Stimulated activated CD8-positive, alpha-beta memory T cell treated with anti-CD3 and anti-CD28 coated beads, Interleukin-2, amount 100 ng/mL, for 48 hours (primary cell): ENCODE data around the gene B4GALNT1.
"Not testable (repeated sequence)": the region's sequence is repeated elsewhere in the genome, so short reads cannot be mapped to it uniquely, and the experiment has no call there.

Source experiments
- DNase-seq, 2 donors: peaks; one replicate each; pipeline ENCODE4 v3.0.0-alpha.2; 2020; ENCODE audit warnings: low read depth in 2 of 2

Gene B4GALNT1

DNA sequence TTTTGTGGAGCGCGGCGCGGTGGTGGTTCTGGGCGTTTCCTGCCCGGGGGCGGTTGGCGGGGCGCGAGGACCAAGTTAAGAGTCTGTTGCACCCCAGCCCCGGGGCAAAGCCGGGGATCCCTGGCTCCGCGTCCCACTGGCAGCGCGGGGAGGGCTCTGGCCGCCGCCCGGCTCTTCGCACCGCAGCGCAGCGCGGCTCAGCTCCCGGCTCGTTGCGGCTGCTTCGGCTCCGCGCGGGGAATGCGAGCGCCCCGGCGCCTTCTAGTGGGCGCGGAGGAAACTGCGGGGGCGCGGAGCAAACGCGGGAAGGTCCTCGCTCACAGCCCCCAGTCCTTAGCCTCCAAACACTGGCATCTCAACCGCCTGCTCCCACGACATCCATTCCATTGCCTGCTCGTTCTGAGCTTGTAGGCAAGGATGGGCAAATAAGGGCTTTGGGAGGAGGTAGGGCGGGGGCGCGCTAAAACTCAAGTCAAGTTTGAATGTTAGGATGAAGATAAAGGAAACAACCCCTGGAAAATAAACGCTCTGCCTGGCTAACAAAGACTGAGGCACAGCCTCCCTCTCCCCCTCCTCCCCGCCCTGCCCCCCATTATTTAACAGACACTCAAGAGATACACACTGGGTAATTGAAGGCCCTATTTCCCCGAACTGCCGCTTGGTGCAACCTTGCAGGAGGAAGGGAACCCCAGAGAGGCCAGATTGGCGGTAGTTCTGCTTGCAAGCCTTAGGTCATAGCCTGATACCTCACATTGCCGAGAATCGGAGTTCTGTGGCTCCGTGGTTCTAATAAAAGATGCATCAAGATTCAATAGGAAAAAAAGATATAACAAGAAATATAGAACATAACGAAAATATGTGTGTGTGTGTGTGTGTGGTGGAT, at the start of gene B4GALNT1:
Gene B4GALNT1 (minus strand): TSS at position 244 of the 883 bp plus-strand sequence. CDS start 1,069 bp downstream, outside the sequence.
- DNase-seq: peak; percentile 49 to 57

DNA sequence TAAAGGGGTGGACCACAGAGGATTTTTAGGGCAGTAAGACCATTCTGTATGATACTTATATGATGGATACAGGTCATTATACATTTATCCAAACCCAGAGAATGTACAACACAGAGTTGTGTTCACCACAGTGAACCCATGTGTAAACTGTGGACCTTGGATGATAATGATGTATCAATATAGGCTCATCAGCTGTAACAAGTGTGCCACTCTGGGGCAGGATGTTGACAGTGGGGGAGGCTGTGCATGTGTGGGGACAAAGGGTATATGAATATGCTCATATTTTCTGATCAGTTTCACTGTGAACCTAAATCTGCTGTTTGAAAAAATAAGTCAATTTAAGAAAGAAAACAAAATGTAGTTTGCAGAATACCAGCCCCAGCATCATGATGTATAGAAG, 46.7 kb upstream of the B4GALNT1 start:
- no peak for DNase-seq

DNA sequence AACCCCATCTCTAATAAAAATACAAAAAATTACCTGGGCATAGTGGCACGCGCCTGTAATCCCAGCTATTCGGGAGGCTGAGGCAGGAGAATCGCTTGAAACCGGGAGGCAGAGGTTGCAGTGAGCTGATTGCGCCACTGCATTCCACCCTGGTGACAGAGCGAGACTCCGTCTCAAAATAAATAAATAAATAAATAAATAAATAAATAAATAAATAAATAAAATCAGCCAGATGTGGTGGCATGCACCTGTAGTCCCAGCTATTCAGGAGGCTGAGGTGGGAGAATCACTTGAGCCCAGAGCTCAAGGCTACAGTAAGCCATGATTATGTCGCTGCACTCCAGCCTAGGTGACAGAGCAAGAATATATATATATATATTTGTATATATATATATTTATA, 44.9 kb upstream of the B4GALNT1 start:
- DNase-seq: not testable (repeated sequence)

DNA sequence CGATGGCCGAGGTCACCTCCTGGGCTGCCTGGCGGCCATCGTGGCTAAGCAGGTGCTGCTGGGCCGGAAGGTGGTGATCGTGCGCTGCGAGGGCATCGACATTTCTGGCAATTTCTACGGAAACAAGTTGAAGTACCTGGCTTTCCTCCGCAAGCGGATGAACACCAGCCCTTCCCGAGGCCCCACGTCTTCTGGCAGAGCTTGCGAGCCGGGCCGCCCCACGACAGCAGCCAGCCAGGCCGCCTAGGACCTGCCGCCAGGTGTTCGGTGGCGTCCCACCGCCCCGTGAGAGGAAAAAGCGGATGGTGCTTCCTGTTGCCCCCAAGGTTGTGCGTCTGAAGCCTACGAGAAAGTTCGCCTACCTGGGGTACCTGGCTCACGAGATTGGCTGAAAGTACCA, 41.7 kb upstream of the B4GALNT1 start:
- DNase-seq: no peak

- DNase-seq: no peak
Measured at GRCh38 chr12:57672801-57673200, 39.8 kb upstream of the B4GALNT1 start.

DNA sequence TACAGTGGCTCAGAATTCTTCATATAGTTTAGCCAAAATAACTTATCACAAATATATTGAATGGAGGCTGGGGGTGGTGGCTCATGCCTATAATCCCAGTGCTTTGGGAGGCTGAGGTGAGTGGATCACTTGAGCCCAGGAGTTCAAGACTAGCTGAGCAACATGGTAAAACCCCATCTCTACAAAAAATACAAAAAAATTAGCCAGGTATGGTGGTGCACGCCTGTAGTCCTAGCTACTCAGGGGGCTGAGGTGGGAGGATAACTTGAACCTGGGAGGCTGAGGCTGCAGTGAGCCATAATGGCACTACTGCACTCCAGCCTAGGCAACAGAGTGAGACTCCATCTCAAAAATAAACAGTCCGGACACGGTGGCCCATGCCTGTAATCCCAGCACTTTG, 38.8 kb upstream of the B4GALNT1 start:
- not testable (repeated sequence) for DNase-seq

DNA sequence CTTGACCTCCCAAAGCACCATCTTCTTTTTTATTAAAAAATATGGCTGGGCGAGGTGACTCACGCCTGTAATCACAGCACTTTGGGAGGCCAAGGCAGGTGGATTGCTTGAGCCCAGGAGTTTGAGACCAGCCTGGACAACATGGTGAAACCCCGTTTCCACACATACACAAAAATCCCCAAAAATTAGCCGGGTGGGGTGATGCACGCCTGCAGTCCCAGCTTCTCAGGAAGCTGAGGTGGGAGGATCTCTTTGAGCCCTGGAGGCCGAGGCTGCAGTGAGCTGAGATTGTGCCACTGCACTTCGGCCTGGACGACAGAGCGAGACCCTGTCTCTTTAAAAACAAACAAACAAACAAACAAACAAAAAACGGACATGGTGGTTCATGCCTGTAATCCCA, 36.7 kb upstream of the B4GALNT1 start:
- not testable (repeated sequence) for DNase-seq

DNA sequence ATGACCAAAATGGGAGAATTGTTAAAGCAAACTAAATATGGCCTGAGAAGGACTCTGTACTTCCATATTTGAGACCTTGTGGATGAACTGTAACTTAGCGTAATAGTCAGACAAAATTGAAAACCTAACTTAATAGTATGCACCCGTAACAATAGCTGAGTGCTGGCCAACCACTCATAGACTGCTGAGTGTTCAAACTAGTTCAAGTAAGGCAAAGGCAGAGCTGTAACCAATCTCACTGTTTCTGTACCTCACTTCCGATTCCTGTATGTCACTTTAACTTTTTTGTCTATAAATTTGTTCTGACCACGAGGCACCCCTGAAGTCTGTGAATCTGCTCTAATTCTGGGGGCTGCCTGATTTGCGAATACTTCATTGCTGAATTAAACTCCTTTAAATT, 33.9 kb upstream of the B4GALNT1 start:
- DNase-seq: no peak

- DNase-seq: not testable (repeated sequence)
Measured at GRCh38 chr12:57665066-57665820, 32.2 kb upstream of the B4GALNT1 start.

DNA sequence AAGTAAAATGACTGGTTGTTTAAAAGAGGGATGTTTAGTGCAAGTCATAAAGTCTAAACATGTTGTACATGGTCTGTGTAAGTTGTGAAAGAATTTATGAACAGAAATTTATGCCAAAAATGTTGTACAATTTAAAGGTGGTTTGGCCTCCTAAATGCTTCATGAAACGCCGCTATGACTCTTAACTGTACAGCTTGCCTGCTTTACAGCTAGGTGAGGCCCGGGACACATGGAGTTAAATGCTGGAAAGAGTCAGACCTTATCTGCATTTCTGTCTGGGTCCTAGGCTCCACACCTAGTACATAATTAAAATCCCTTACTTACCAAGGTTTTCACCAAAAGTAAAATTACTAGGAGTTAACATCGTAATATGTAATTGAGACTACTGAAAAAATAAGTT, 28.4 kb upstream of the B4GALNT1 start:
- no peak for DNase-seq

DNA sequence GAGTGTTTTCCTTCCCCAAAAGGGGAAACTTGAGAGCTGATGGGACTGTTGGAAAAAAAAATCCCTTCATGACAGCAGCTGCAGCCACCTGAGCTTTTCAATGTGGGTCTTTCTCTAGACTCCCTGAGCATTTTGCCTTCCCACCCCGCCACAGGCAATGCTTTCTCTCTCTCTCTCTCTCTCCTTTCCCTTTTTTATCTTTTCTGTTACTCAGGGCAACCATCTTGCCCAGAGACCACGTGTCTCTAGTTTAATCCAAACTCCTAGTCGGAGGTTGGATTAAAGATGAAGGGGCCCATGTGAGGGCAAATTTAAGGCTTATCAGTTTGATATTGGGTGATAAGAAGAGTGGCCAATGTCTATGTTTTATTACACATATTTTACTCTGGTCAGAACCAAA, 25.9 kb upstream of the B4GALNT1 start:
- DNase-seq: no peak

DNA sequence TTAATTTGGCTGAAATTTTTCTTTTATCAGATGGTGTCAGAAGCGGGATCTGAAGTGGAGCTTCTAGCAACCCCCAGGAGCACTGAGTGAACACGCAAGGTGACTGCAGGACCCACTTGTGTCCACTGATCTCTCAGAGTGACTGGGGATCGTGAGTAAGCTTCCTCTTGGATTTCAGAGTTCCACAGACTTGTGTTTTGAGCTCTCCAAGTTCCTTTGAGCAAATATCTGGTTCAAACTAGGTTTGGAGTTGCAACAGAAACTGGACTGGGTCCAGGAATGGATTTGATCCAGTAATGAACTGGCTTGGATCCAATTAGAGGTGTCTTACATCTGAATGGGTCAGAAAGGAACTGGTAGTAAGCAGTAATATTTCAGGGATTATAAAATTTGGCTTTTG, 24.7 kb upstream of the B4GALNT1 start:
- no peak for DNase-seq

GRCh38 chr12:57656408-57656807, 23.4 kb upstream of the B4GALNT1 start:
- DNase-seq: not testable (repeated sequence)

DNA sequence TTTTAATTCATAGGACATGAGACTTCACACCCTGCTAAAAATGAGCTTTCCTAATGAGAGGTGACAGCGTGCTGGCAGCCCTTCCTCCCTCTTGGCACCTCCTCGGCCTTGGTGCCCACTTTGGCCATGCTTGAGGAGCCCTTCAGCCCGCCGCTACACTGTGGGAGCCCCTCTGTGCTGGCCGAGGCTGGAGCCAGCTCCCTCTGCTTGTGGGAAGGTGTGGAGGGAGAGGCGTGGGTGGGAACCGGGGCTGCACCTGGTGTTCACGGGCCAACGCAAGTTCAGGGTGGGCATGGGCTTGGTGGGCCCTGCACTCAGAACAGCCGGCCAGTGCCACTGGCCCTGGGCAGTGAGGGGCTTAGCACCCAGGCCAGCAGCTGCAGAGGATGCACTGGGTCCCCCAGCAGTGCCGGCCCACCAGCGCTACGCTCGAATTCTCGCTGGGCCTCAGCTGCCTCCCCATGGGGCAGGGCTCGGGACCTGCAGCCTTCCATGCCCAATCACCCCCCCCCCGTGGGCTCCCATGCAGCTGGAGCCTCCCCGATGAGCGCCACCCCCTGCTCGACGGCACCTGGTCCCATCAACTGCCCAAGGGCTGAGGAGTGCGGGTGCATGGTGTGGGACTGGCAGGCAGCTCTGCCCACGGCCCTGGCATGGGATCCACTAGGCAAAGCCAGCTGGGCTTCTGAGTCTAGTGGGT, 22.7 kb upstream of the B4GALNT1 start:
- DNase-seq: no peak

GRCh38 chr12:57654042-57654441, 21.0 kb upstream of the B4GALNT1 start:
- DNase-seq: no peak

DNA sequence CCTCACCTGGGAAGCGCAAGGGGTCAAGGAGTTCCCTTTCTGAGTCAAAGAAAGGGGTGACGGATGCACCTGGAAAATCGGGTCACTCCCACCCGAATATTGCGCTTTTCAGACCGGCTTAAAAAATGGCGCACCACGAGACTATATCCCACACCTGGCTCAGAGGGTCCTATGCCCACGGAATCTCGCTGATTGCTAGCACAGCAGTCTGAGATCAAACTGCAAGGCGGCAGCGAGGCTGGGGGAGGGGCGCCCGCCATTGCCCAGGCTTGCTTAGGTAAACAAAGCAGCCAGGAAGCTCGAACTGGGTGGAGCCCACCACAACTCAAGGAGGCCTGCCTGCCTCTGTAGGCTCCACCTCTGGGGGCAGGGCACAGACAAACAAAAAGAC, 13.7 kb upstream of the B4GALNT1 start:
- not testable (repeated sequence) for DNase-seq

DNA sequence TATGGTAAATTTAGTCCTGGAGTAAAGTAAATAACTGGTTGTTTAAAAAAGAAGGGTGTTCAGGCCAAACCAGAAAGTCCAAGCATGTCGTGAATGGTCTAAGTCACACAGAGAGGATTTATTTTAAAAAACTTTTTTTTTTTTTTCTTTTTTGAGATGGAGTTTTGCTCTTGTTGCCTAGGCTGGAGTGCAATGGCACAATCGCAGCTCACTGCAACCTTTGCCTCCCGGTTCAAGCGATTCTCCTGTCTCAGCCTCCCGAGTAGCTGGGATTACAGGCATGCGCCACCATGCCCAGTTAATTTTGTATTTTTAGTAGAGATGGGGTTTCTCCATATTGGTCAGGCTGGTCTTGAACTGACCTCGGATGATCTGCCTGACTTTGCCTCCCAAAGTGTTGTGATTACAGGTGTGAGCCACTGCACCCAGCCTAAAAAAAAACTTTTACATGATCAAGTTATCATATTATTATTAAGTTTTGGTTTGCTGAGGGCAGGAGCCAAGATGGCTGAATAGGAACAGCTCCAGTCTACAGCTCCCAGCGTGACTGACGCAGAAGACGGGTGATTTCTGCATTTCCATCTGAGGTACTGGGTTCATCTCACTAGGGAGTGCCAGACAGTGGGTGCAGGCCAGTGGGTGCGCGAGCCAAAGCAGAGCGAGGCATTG, 13.1 kb upstream of the B4GALNT1 start:
- DNase-seq: not testable (repeated sequence)

- no peak for DNase-seq
Measured at GRCh38 chr12:57641699-57642442, 8.9 kb upstream of the B4GALNT1 start.

DNA sequence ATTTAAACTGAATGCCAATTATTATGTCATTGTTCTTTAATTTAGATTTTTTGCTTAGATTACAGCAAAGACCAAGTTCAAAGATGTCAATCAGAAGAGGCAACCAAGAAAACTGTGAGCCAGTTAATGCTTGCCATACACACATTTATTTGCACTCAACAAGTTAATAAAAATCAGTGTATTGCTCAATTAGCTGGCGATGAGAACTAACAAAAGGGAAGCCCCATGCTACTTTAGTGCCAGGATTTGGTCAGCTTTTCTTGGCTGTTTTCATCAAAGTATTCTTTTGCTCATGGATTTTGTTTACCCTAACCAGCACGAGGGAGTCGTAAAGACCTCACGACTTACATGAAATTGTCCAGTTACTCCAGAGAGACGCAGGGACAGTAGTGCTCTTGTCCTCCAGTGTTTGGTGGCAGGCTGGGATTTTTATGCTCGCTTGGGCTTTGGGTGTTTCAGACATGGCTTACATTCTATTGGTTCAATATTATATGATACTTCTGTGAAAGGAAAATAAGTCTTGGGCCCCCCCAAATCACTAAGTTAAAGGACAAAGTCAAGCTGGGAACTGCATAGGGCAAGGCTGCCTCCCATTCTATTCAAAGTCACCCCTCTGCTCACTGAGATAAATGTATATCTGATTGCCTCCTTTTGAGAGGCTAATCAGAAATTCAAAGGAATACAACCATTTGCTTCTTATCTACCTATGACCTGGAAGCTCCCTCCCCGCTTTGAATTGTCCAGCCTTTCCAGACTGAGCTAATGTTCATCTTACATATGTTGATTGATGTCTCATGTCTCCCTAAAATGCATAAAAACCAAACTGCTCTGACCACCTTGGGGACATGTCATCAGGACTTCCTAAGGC, 7.4 kb upstream of the B4GALNT1 start:
- no peak for DNase-seq

DNA sequence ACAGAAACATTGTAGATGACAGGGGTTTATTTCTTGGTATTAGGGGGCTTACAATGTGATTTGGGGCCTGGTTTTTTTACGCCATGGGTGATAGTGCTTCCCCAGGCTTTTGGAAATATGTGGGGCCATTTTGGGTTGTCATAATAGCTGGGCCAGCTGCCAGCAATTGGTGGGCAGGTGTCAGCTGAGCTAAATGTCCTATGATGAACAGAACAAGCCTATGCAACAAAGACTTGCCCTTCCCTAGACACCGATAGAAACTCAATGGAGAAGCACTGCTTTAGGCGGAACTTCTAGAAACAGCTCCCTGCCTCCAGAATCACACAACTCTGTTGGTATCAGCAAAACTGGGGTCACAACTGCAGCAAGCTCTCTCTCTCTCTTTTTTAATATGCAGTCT, 5.1 kb upstream of the B4GALNT1 start:
- no peak for DNase-seq
